ENCODE measurements around the gene GAS6. TPM values are rescaled to one million over a fixed set of nuclear protein-coding genes. Genes with fewer than 3 reads are reported as not detected.

The GAS6 gene
- total and polyA plus RNA-seq, 2 donors (not counting 3 experiments of a cell fraction or from before 2014, with no cell fraction given): 69.2 to 109 TPM

DNA sequence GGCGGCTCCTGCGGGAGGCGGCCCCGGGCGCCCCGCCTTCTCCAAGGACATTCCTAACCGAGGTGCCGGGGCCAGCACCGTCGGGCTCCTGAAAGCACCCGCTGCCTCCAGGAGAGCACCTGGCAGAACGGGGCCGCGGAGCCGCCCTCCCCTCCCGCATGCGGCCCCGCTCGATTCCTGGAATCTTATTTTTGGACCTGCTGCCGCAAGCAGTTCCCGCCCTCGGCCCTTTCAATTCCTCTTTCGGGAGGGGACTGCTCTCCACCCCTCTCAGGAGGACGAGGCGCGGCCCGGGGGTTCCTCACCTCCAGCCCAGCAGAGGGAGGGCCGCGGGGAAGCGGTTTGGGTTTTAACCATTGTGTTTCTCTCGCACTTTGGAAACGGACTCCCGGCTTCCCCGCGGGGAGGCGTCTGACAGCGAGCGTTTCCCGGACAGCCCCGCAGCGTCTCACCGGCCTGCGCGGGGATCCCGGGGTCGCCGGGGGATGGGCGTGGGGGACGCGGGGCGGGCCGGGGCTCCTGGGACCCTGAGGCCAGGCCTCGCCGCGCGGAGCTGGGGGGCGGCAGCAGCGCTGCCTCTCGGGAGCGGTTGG, 849 bp downstream of the GAS6 start:
- dilution Hi-C loops (cut with MboI; ENCODE audit: extremely low pct_ligation_motif_present, low sequenced_read_pairs): no loop called here
- no peaks in the 10 kb centered on the region for H4K20me1 ChIP-seq (replicated peaks; ENCODE audit: control insufficient read depth, extremely low read depth, insufficient read depth, low read length)
- peak overlapping the region; percentile 36 for H3K9ac ChIP-seq (replicated peaks; ENCODE audit: extremely low read depth, insufficient read depth, low read length)
- intact Hi-C loops (cut with micrococcal nuclease): loop anchor here (1.0 to 5.0 kb wide), 3 partner anchors 42 to 74 kb away; no protein-coding TSS in a partner anchor
- DNase-seq (ENCODE audit: low read depth, low spot score) (peak; percentile 25), FAIRE-seq (no peak)
- no peak for TF ChIP-seq GATA2 (IDR thresholded peaks at IDR 0.05; ENCODE audit: insufficient read depth, insufficient read length, low read depth, low read length)
- no peak for TF ChIP-seq POLR2AphosphoS5 (IDR thresholded peaks at IDR 0.05; ENCODE audit: insufficient read depth, low read depth, low read length)
- TF ChIP-seq, protein P1, sequence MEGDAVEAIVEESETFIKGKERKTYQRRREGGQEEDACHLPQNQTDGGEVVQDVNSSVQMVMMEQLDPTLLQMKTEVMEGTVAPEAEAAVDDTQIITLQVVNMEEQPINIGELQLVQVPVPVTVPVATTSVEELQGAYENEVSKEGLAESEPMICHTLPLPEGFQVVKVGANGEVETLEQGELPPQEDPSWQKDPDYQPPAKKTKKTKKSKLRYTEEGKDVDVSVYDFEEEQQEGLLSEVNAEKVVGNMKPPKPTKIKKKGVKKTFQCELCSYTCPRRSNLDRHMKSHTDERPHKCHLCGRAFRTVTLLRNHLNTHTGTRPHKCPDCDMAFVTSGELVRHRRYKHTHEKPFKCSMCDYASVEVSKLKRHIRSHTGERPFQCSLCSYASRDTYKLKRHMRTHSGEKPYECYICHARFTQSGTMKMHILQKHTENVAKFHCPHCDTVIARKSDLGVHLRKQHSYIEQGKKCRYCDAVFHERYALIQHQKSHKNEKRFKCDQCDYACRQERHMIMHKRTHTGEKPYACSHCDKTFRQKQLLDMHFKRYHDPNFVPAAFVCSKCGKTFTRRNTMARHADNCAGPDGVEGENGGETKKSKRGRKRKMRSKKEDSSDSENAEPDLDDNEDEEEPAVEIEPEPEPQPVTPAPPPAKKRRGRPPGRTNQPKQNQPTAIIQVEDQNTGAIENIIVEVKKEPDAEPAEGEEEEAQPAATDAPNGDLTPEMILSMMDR (IDR thresholded peaks at IDR 0.05; ENCODE audit: extremely low read depth in 1 of 2, insufficient read depth in 1 of 2, low read depth in 1 of 2, low read length in 2 of 2): no peak
- no peak for TF ChIP-seq POLR2A (IDR thresholded peaks at IDR 0.05; ENCODE audit: low read depth, low read length)
- TF ChIP-seq JUN (IDR thresholded peaks at IDR 0.05; ENCODE audit: borderline replicate concordance, insufficient read depth, insufficient read length, low read depth): no peak
- no peak for TF ChIP-seq MYC (IDR thresholded peaks at IDR 0.05; ENCODE audit: low read depth, low read length)
- TF ChIP-seq EZH2 (IDR thresholded peaks at IDR 0.05; ENCODE audit: borderline replicate concordance, low read depth, low read length, severe bottlenecking): no peak
- TF ChIP-seq, protein P2, sequence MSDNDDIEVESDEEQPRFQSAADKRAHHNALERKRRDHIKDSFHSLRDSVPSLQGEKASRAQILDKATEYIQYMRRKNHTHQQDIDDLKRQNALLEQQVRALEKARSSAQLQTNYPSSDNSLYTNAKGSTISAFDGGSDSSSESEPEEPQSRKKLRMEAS (IDR thresholded peaks at IDR 0.05; ENCODE audit: insufficient read depth, insufficient read length): no peak
- TF ChIP-seq FOS (IDR thresholded peaks at IDR 0.05; ENCODE audit: borderline replicate concordance, insufficient read depth, low read length): no peak
- H3K4me1 ChIP-seq (ENCODE audit: control insufficient read depth, extremely low read depth, insufficient read depth, low read length): peaks cover 11% of the 10 kb centered on the region
- CTCF ChIA-PET: interaction anchor here (0.9 to 1.2 kb wide), 4 partner anchors 41 to 84 kb away, joined by 3 to 6 read pairs (median 4); no protein-coding TSS in a partner anchor
- no peaks in the 10 kb centered on the region for H3K79me2 ChIP-seq (ENCODE audit: control insufficient read depth, insufficient read depth, low read length)
- H3K9me1 ChIP-seq (replicated peaks; ENCODE audit: control insufficient read depth, extremely low read depth, insufficient read depth, low read length): no peaks in the 10 kb centered on the region
- no peak overlapping the region for H3K27ac ChIP-seq (ENCODE audit: insufficient read depth, low read depth, low read length)
- POLR2A ChIA-PET: no interaction called here
- H3K36me3 ChIP-seq (ENCODE audit: control insufficient read depth in 2 of 2, extremely low read depth in 1 of 2, insufficient read depth in 2 of 2, low read length in 2 of 2): no peaks in the 10 kb centered on the region
- peak overlapping the region; percentile 68 for H3K4me2 ChIP-seq (ENCODE audit: insufficient read depth, low read length)
- H3K27me3 ChIP-seq (ENCODE audit: control insufficient read depth in 2 of 2, insufficient read depth in 2 of 2, low read length in 2 of 2): peaks cover 10 to 21% of the 10 kb centered on the region in 2 experiments
- H3K9me3 ChIP-seq (replicated peaks; ENCODE audit: control insufficient read depth, insufficient read depth, low read length): no peaks in the 10 kb centered on the region
- peak overlapping the region; percentile 37 to 52 (median 44) for H3K4me3 ChIP-seq (replicated peaks in 1 of 3; ENCODE audit: insufficient read depth in 1 of 3, low read depth in 1 of 3, low read length in 3 of 3)
- peak overlapping the region; percentile 61 for H2AFZ ChIP-seq (ENCODE audit: low read depth, low read length)
- no TSS peak for BruUV-seq (replicated peaks)

Measured in endothelial cell of umbilical vein (primary cell).